Adrenal gland (tissue), 5 donors: Measurements from ENCODE around the gene ITPK1.

Experiments used
- CTCF ChIP-seq, 6 experiments: fragments of 450-650 bp in 4 of 6; fragments of 200-600 bp in 2 of 6; sonication (generic) in 1 of 6; IDR thresholded peaks; 1 replicate in 5 of 6; 2 replicates in 1 of 6; pipeline versions ENCODE4 v1.5.1 to v1.8.0; 2016 to 2021; ENCODE audit warnings: antibody characterized with exemption in 6 of 6, mild to moderate bottlenecking in 2 of 6, moderate library complexity in 1 of 6
- POLR2A ChIP-seq, 2 donors: fragments of 450-650 bp; IDR thresholded peaks; one replicate each; pipeline ENCODE4 v1.6.1; 2017; ENCODE audit warnings: antibody characterized with exemption in 2 of 2, mild to moderate bottlenecking in 2 of 2, moderate library complexity in 1 of 2
- donor health status: DM: no; HTN: no; CAD: no.

DNA sequence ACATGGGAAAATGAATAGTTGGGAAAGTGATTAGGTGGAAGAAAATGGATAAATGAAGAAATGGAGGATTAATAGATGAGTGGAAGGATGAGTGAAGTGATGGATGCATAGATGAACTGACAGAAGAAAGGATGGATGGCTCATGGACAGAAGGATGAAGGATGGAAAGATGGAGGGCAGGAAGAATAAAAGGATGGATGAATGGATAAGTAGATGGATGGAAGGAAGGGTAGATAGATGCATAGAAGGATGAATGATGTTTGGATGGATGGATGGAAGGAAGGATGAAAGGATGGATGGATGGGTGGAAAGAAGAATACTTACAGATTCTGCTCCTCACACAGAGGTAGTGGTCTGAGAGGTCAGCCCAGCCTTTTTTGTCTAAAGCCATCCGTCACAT, 228.6 kb downstream of the ITPK1 start:
- TF ChIP-seq CTCF (IDR thresholded peaks at IDR 0.05) = no peak
- TF ChIP-seq POLR2A (IDR thresholded peaks at IDR 0.05) = no peak
